GM21825 (cell line): Measurements from ENCODE around the gene CAPN11.

Experiments
- ATAC-seq: cut with Tn5 transposase; IDR thresholded peaks from one replicate; pipeline ENCODE4 v1.9.1; 2021; ENCODE audit warnings: mild to moderate bottlenecking, moderate library complexity; ENCODE audit not compliant: unreplicated experiment

The CAPN11 gene

GRCh38 chr6:44152533-44152932 lies 6.1 kb upstream of the CAPN11 start:
- ATAC-seq, result no peak

GRCh38 chr6:44154067-44154466 lies 4.6 kb upstream of the CAPN11 start:
- ATAC-seq, result no peak

- no peak for ATAC-seq
Measured at GRCh38 chr6:44156494-44157151, 2.0 kb upstream of the CAPN11 start.

GRCh38 chr6:44157152-44157521 lies 1.5 kb upstream of the CAPN11 start:
- ATAC-seq, result no peak

- ATAC-seq, result no peak
Measured at GRCh38 chr6:44161997-44162338, 3.3 kb downstream of the CAPN11 start.

GRCh38 chr6:44162876-44163625 lies 4.4 kb downstream of the CAPN11 start:
- ATAC-seq, result no peak

- ATAC-seq, result no peak
Measured at GRCh38 chr6:44166116-44166515, 7.5 kb downstream of the CAPN11 start.

GRCh38 chr6:44166591-44167184 lies 8.1 kb downstream of the CAPN11 start:
- no peak for ATAC-seq

- no peak for ATAC-seq
Measured at GRCh38 chr6:44167567-44167966, 8.9 kb downstream of the CAPN11 start.

- no peak for ATAC-seq
Measured at GRCh38 chr6:44169154-44169553, 10.5 kb downstream of the CAPN11 start.

GRCh38 chr6:44169886-44170570 lies 11.4 kb downstream of the CAPN11 start:
- ATAC-seq, result no peak

GRCh38 chr6:44171899-44172546 lies 13.4 kb downstream of the CAPN11 start:
- ATAC-seq, result no peak

- peak; percentile 51 for ATAC-seq
Measured at GRCh38 chr6:44172731-44173500, 14.3 kb downstream of the CAPN11 start.

- no peak for ATAC-seq
Measured at GRCh38 chr6:44176130-44176761, 17.6 kb downstream of the CAPN11 start.

GRCh38 chr6:44176762-44177509 lies 18.3 kb downstream of the CAPN11 start:
- ATAC-seq, result peak; percentile 38

GRCh38 chr6:44177691-44178423 lies 19.2 kb downstream of the CAPN11 start:
- no peak for ATAC-seq

GRCh38 chr6:44178424-44179071 lies 19.9 kb downstream of the CAPN11 start:
- no peak for ATAC-seq

- ATAC-seq, result no peak
Measured at GRCh38 chr6:44179072-44179536, 20.5 kb downstream of the CAPN11 start.
